ENCODE results near the gene FJX1.

Gene FJX1

DNA sequence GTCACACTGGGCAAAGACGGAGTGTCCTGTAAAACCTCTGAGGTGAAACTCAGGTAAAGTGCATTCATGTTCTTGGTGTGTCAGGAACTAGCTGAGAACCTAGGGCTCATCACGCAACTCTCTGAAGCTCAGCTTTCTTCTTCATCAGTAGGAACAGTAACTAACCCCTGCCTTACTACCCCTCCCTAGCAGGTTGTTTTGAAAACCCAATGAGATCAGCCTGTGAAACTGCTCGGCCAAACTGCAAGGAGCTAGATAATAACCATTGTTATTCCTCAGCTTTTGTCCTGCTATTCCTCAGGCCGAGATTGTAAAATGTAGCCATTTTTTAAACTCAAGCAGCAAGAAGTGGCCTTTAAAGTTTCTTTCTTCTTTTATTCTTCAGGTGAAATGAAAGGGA lies 9.8 kb upstream of the FJX1 start:
- no peak for DNase-seq

DNA sequence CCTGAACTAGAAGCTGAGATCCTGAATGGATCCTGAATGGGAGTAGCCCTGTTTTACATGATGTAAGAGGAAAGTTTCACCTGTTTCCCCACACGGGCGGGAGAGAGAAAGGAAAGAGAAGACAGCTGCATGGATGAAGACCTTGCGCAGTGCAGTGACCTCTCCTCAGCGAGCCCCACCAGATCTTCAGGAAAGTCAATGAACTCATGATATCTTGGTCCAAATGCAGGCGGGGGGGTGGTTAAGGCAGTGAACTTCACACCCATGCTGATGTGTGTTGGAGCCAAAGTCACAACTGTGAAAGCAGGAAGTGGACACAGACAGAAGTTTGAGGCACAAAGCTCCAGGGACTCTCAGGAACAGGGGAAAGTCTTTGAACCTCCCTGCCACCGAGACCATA lies 8.6 kb upstream of the FJX1 start:
- no peak for DNase-seq

DNA sequence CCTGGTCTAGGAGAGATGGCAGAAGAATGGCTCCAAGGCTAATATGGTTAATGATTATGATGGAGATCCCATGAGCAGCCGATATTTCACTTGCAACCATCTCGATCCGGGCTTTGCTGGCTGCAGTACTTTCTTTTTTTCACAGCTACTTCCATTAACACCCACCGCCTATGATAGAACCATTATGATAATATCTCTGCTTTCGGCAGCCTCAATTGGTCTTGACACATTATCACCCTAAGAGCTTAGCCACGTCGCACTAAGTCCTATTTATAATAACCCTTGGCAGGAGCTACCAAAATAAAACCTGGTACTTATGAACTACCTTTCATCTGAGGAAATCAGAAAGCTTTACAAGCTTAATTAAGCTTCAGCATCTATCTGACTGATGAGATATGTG lies 7.6 kb upstream of the FJX1 start:
- DNase-seq: no peak

DNA sequence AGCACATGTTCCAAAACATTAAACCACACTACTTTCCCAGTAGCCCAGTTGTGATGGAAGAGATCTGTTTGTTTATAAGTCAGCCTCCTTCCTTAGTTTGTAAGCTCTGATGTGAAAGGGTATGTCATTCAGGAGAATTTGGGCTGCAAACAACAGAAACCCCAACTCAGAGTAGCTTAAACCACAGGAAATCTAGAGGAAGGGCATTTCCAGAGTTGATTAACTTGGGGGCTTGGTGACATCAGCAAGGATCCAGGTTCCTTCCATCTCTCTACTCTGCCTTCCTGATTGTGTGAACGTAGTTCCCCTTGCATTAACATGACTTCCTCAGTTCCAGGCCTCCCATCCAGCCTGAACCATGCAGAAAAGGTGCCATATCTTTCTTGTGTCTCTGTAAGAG lies 6.5 kb upstream of the FJX1 start:
- no peak for DNase-seq

DNA sequence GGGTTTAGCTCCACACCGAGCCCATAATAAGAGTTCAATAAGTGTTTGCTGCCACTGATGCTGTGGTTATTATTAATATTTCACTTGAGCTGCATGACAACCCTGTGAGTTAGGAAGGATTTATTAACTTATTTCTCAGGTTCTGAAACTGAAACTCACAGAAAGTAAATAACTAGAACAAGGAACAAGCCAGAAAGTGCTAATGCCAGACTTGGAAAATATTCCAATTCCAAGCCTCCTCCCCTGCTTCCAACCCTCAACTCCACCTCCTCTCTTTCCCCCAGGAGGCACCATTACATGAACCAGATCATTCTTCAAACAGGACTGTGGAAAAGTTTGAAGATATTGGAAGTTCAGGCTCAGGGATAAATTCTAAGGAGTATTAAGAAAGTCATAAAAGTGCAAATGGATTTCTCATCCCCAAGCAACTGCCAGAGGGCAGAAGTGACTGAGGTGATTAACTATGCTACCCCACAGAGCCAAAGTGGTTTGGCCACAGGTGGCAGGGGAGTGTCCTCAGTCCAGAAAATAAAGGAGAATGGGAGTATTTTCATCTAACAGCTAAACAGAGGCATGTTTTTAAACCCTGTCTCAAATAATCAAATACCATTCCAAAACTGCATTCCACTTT lies 3.2 kb upstream of the FJX1 start:
- DNase-seq: no peak

DNA sequence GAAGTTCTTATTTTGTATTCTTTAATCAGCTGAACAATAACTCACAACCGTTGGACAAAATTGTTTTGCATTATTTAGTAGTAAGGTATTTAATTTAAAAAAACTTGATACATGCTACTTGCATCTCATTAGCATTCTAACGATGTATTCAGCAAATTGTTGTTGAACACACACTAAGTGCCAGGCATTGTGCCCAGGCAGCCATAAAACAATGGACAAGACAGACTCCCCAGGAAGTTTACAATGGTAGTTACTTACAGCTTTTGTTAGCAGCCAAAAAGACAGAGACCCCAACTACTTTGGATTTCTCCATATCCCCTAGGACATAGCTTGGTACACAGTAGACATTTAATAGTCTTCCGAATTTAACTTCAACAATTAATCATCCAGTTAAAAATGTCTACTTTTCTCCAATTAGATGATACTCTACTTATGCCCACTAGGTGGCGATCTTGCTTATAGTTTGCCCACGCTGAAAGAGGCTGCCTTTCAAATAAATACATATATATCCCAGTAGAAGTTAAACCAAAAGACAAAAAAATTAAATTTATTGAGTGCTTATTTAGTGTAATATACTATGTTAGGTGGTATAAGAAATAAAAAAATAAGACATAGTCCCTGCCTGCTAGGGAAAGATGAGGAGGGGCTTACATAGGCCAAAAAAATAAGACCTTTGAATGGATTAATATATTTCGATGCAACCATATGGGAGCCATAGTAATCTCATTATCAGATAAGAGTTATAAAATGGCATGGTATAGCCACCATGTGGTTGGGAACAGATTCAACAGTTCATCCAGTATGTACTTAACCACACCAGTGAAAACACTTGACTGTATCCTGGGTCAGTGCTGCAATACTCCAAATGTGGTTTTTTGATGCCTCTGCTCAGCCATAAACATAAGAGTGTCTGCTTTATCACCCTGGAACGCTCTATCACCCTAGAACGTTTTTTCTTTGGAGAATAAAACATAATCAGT lies 2.0 kb upstream of the FJX1 start:
- DNase-seq: peak; percentile 73

DNA sequence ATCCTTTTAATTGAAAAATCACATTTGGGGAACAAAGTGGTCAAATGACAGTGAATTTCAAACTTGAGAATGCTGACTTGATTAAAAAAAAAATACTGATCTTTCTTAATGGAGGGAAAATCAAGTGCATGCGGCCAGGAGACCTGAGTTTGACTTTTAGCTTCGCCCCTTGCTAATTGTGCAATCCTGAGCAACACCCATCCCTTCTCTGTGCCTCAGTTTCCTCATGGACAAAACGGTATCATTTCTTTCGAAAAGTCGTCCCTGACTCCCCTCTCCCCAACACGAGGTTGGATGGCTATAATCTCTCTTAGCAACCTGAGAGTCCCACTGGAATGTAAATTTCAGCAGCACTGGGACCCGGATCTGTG lies 959 bp upstream of the FJX1 start:
- DNase-seq: no peak

DNA sequence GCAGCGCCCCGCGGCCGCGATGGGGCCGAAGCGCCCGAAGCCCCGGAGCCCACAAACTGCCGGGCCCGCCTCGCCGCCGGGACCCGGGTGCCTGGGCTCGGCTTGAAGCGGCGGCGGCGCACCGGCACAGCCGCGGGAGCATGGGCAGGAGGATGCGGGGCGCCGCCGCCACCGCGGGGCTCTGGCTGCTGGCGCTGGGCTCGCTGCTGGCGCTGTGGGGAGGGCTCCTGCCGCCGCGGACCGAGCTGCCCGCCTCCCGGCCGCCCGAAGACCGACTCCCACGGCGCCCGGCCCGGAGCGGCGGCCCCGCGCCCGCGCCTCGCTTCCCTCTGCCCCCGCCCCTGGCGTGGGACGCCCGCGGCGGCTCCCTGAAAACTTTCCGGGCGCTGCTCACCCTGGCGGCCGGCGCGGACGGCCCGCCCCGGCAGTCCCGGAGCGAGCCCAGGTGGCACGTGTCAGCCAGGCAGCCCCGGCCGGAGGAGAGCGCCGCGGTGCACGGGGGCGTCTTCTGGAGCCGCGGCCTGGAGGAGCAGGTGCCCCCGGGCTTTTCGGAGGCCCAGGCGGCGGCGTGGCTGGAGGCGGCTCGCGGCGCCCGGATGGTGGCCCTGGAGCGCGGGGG lies 346 bp downstream of the FJX1 start:
- no peak for DNase-seq

DNA sequence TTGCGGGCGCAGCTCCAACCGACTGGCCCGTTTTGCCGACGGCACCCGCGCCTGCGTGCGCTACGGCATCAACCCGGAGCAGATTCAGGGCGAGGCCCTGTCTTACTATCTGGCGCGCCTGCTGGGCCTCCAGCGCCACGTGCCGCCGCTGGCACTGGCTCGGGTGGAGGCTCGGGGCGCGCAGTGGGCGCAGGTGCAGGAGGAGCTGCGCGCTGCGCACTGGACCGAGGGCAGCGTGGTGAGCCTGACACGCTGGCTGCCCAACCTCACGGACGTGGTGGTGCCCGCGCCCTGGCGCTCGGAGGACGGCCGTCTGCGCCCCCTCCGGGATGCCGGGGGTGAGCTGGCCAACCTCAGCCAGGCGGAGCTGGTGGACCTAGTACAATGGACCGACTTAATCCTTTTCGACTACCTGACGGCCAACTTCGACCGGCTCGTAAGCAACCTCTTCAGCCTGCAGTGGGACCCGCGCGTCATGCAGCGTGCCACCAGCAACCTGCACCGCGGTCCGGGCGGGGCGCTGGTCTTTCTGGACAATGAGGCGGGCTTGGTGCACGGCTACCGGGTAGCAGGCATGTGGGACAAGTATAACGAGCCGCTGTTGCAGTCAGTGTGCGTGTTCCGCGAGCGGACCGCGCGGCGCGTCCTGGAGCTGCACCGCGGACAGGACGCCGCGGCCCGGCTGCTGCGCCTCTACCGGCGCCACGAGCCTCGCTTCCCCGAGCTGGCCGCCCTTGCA lies 1.0 kb downstream of the FJX1 start:
- DNase-seq: no peak

DNA sequence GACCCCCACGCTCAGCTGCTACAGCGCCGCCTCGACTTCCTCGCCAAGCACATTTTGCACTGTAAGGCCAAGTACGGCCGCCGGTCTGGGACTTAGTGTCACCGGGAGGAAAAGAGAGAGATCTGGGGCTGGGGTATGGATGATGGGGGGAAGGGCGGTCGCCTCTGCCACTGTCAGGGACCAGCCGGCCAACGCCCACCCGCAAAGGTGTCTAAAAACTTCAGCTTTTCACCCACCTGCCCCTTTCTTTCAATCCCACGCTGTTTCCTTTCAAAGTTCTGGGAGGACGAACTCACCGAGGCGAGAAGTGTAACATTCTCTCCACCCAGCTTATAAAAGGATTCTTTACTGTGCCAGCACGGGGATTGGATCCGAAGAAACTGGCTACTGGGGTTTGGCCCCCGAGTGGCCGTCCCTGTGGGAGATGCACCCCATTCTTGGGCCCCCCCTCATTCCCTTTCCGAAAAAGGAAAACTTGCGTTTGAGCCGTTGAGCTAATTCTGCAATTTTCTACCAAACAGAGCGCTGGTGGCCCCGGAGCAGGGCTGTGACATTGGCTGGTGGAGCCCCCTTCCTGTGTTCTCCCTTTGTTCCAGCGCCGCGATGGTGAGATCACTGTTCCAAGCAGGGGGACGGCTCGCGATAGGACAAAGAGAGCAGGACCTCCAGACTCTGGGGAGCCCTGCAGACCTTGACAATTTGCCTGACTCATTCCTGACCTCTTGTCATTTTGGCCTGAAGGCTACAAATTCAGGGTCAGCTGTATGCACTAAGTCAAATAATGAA lies 1.8 kb downstream of the FJX1 start:
- peak; percentile 3 for DNase-seq

DNA sequence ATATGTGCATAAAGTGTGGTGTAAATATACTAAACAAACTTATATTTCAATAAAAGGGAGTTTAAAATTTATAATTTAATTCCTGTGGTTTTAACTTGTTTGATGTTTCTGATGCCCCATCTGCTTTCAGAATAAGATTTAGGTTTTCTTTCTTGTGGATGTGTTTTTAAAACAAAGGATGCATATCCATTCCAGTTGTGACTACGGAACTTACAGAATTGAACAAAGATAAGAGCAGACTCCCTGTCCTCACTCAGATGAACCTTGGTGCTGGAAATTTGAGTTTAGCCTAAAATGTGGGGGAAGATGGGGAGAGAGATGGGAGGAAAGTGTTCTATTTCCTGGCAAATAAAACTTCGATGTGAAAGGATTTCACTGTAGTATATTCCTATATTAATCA lies 2.5 kb downstream of the FJX1 start:
- no peak for DNase-seq

DNA sequence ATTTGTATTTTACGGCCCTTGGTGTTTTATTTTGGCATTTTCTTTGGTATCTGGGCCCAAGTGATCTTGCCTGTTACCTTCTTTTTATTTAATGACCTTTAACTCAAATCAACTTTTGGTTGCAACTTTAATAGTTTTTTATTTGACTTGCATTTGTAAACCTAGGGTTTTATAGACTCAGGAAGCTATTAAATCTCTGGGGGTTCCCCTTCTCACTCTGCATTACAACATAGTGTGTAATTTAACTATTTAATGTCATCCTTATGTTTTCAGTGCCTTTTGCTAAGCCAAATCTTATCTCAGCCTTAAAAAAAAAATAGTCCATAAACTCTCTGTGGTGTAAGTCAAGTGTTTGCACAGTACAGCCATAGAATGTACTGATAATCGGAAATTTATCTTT lies 3.4 kb downstream of the FJX1 start:
- no peak for DNase-seq

DNA sequence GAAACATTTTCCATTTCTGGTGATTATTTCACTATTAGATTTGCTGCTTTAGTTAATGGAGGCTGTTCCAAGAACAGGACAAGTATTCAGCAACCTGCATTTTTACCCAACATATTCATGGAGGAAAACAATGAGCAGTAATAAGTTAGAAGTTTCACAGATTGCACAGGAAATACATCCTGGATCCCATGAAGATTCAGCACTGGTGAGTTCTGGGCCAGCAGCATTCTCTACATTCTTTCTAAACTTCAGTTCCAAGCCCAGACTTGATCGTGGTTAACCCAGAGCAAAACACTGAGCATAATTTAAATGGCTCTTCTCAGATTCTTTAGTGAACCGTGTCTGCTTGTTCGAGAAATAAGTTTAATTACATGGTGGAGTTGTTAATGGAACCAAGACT lies 3.8 kb downstream of the FJX1 start:
- no peak for DNase-seq

DNA sequence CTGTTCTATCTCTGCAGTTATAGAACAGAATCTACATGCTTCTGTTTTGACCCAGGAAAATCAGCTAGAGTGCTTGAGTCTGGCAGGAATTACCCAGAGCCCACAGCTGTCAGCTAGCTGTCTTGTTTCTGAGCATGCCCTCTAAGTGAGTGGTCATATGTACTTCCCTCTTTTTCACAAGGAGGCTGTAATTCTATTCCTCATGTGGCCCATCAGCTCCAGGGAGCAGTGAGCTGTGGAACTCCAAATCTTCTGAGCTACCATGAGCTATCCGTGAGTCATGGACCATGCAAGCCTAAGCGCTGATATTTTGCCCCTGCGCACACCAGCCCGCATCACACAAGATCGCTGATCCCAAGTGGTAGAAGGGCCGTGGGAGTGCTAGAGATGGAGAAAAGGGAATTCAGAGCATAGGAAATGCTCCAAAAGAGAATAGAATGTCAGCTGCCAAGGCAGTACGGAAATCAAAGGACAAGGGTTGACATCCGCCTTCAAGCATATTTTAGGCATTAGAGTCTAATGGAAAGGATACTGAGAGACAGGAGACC lies 5.4 kb downstream of the FJX1 start:
- DNase-seq: no peak

DNA sequence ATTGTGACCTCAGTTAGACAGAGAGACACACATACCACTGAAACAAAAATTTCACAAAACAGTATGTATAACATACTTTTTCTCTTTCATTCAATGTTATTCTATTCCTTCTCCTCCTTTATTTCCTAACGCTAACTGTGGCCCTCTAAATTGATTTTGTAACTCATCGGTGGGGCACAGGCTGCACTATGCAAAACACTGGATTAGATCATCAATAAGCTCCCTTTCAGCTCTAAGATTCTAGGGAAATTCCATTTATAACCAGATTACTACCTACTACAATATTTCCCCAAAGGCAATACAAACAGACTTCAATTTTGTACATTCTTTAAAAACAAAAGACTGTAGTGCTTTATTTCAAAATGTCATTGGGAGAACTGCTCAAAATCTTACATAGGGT lies 6.1 kb downstream of the FJX1 start:
- DNase-seq: no peak

DNA sequence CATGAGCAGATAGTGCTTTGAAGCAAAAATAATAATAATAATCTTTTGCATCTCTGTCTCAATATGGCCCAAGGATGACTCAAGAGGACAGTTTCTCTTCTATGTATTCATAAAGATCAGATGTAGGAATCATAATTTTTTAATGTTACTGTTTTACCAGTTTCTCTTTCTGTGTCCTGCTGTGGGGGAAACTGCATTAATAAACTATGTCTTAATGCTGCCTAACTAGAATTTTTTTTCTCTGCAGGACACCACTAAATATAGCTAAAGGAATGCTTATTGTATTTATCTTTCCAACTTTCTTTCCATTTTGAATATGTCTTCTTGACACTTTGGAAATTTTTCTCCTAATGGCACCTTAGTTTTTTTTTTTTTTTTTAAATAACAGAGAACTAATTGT lies 6.5 kb downstream of the FJX1 start:
- DNase-seq: no peak

DNA sequence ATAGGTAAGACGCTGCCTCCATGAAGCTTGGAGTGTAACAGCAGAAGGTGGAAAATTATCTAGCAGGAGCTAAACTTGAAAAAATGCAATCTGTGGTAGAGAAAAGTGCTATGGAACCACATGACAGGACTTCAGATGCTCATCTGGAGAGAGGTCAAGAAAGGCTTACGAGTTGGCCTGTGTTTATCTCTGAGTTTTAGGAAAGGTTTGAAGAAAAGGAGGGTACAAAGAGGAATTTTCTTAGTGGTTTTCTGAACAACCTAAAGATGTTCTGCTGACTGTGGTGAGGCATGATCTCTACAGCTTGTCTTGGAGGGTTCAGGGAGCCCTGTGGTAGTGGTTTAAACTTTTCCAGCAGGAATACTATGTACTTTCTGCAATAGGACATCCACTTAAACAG lies 8.2 kb downstream of the FJX1 start:
- no peak for DNase-seq

DNA sequence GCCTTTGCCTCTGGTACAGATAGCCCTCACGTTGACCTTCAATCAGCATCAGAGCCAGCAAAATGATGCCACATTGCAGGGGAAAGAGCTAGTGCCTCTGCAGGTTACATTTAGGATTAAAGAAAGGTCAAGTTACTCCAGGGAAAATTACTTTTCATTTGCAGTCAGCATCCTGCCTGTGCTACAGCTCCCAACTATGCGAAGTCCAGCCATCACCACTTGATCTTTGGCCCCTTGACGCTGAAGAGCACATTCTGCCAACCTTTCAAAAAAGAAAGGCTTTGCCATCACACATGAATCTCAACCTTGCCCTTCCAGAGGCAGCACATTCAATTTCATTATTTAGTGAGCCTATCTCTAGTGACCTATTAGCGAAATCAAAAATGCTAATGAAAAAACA lies 11.3 kb downstream of the FJX1 start:
- no peak for DNase-seq

DNA sequence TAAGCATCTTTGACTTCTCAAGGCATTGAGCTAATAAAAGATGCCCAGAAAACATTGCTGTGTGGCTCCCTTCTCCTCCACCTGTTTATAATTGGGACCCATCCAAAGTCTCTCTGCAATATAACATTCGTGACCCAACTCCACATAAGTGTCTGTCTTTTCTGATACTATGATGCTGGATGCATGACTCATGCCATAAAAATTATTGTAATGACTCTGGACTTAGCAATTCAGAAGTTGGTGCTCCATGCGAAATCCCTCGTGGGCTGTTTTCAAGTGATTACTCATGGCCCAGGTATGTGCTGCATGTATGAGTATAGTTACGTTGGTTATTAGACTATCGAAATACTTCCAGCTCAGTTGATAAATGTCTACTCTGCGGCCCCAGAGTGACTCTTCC lies 11.7 kb downstream of the FJX1 start:
- DNase-seq: no peak

DNA sequence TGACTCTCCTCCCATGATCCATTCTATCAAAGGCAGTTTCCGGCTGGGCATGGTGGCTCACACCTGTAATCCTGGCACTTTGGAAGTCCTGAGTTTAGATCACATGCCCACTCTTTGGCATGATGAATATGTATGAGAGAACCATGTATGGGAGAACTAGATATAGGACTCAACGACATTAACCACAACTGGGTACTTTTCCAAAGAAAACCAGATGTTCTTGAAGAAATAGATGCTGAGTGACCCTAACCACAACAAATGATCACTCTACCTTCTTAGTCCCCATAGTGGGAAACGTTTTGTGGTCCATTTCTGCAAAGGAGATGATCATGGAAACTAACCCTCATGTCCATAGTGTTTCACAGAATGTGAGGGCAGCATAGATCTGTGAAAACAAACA lies 13.6 kb downstream of the FJX1 start:
- DNase-seq: no peak

DNA sequence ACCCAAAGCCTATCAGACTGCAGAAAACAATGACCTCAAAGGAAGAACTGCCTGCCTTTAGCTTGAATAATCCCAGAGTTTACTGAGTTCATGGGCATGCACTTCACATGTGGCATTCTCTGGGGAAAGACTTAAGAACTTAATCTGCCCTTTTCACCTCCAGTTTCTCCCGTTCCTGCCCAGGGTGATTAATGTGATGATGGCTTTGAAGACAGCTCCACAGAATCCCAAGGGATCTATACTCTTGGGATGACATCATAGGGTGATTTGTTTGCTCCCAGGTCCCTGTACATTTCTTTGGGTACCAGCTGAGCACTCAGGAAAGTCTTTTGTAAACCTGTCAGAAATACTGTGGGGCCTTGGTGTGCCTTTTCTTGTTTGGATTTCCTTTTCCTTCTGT lies 14.0 kb downstream of the FJX1 start:
- DNase-seq: no peak

DNA sequence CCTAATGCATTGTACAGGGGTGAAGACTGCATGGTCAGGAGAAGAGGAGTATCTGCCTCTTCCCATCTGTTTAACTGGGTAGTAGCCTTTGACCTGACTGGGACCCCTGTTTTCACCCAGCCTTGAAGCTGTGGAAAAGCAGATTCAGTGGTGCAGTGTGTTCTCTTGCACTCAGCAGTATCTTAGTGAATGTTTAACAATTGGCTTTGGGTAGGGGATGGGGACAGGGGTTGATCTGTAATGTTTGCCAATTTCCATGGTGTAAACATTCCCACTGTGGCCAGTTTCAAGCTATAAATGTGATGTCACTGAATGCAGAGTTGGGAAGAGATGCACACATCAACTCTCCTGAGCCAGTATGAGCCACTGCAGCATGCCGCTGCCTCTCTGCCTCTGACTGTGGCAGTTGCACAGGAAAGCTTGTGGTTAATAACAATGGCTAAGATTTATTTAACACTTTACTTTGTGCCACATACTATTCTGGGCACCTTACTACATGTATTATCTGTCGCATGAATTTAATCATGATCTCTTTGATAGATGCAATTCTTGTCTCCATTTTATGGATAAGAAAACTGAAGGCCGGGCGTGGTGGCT lies 15.7 kb downstream of the FJX1 start:
- DNase-seq: no peak

Measured in NCI-H510A treated with DMSO at 0.1 percent for 48 hours (cell line).